ENCODE data around the gene TIMP2. TPM values are rescaled to one million over a fixed set of nuclear protein-coding genes. Genes with fewer than 3 reads are reported as not detected.
A peak's percentile ranks its signal among the peaks of the same experiment; 100 is the strongest.

TIMP2 gene
- total and polyA plus RNA-seq, 2 of the 4 experiments (the other 2 are of a cell fraction) = 43.9 to 416 TPM

DNA sequence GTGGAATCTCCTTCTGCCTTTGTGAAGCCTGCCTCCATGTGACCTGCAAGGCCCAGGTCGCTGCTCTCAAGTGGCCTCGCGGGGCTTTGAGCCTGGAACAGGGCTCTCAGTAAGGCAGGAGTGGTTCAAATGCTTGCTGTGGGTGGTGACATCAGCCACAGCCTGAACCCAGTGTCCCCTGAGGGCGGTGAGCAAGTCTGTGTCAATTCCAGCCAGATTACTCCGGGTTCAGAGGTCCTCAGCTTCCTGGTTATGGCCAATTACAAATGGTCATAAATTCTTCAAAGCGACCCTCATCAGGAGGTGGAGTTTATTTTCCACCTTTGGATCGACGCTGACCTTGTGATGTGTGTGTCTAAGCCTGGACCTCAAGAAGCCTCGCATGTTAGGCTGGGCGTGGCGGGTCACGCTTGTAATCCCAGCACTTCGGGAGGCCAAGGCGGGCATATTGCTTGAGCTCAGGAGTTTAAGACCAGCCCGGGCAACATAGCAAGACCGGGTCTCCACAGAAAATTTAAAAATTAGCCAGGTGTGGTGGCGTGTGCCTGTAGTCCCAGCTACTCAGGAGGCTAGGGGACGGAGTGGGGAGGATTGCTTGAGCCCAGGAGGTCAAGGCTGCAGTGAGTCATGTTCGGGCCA lies 37.3 kb upstream of the TIMP2 start:
- CTCF ChIA-PET = no interaction called here
- ATAC-seq (ENCODE audit: low read depth) = peak; percentile 22; the same call in 1 of the 2 replicates
- TF ChIP-seq MXI1 (IDR thresholded peaks at IDR 0.05; ENCODE audit: borderline replicate concordance, low read depth, low read length) = no peak
- TF ChIP-seq, protein P1, sequence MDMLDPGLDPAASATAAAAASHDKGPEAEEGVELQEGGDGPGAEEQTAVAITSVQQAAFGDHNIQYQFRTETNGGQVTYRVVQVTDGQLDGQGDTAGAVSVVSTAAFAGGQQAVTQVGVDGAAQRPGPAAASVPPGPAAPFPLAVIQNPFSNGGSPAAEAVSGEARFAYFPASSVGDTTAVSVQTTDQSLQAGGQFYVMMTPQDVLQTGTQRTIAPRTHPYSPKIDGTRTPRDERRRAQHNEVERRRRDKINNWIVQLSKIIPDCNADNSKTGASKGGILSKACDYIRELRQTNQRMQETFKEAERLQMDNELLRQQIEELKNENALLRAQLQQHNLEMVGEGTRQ (IDR thresholded peaks at IDR 0.05; ENCODE audit: low read depth, low read length) = no peak
- TF ChIP-seq CHD1 (IDR thresholded peaks at IDR 0.05; ENCODE audit: low read depth, low read length) = no peak
- TF ChIP-seq BHLHE40 (IDR thresholded peaks at IDR 0.05; ENCODE audit: low read depth, low read length) = no peak
- no peak for TF ChIP-seq MAFK (IDR thresholded peaks at IDR 0.05; ENCODE audit: low read depth, low read length)
- no peak for TF ChIP-seq CEBPB (IDR thresholded peaks at IDR 0.05; ENCODE audit: low read depth, low read length)
- TF ChIP-seq CTCF (conservative IDR thresholded peaks at IDR 0.05; ENCODE audit: low read depth, low read length) = no peak
- no peak for TF ChIP-seq RAD21 (IDR thresholded peaks at IDR 0.05; ENCODE audit: low read length)
- TF ChIP-seq SMC3 (IDR thresholded peaks at IDR 0.05; ENCODE audit: low read depth, low read length) = no peak
- no peak for TF ChIP-seq NFE2L2 (IDR thresholded peaks at IDR 0.05; ENCODE audit: low read depth, low read length)
- no peak for TF ChIP-seq RCOR1 (IDR thresholded peaks at IDR 0.05; ENCODE audit: insufficient replicate concordance, low read length)
- TF ChIP-seq RFX5 (IDR thresholded peaks at IDR 0.05; ENCODE audit: low read depth, low read length) = no peak
- no peak for TF ChIP-seq FOS (IDR thresholded peaks at IDR 0.05; ENCODE audit: low read depth, low read length)
- TF ChIP-seq, protein P2, sequence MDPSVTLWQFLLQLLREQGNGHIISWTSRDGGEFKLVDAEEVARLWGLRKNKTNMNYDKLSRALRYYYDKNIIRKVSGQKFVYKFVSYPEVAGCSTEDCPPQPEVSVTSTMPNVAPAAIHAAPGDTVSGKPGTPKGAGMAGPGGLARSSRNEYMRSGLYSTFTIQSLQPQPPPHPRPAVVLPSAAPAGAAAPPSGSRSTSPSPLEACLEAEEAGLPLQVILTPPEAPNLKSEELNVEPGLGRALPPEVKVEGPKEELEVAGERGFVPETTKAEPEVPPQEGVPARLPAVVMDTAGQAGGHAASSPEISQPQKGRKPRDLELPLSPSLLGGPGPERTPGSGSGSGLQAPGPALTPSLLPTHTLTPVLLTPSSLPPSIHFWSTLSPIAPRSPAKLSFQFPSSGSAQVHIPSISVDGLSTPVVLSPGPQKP (IDR thresholded peaks at IDR 0.05; ENCODE audit: borderline replicate concordance, low read depth, low read length) = no peak
- TF ChIP-seq MAZ (IDR thresholded peaks at IDR 0.05; ENCODE audit: borderline replicate concordance, low read depth, low read length) = no peak

More for the DNA sequence above, 37.3 kb upstream of the TIMP2 start:
- Histone ChIP-seq H4K20me1 (ENCODE audit: insufficient read depth, low read length) (no peaks in the 10 kb centered on the region), H2BK15ac (ENCODE audit: low read depth, low read length) (no peak overlapping the region; the same call in 2 of the 3 replicates), H2BK120ac (ENCODE audit: low read depth, low read length) (no peak overlapping the region), H3K27ac (ENCODE audit: insufficient read depth, low read length) (no peak overlapping the region), H3K4me3 (ENCODE audit: insufficient read depth, low read depth, low read length) (no peak overlapping the region), H2BK20ac (ENCODE audit: low read depth, low read length) (no peak overlapping the region), H2AK9ac (replicated peaks; ENCODE audit: low read depth, low read length, poor library complexity) (peak overlapping the region; percentile 5), H4K8ac (ENCODE audit: low read depth in 2 of 2, low read length in 2 of 2) (peak overlapping the region in 1 of 2 experiments; percentile 25; a peak in 1 of 4 replicates), H3K4ac (ENCODE audit: low read depth, low read length) (no peak overlapping the region), H3K56ac (ENCODE audit: extremely low read depth, insufficient read depth, low read length) (no peak overlapping the region), H3K18ac (ENCODE audit: low read depth, low read length) (no peak overlapping the region), H3K9me1 (ENCODE audit: insufficient read depth, low read length) (no peaks in the 10 kb centered on the region), H3K27me3 (ENCODE audit: control insufficient read depth, insufficient read depth, low read length) (no peaks in the 10 kb centered on the region), H3K9ac (ENCODE audit: low read depth, low read length) (no peak overlapping the region), H3K79me1 (ENCODE audit: low read depth in 1 of 2, low read length in 2 of 2) (no peaks in the 10 kb centered on the region; a peak in 1 of 4 replicates), H2AK5ac (ENCODE audit: low read depth, low read length) (peak overlapping the region; percentile 60; the same call in 1 of the 2 replicates), H3K4me1 (ENCODE audit: control insufficient read depth, insufficient read depth, low read length) (peaks cover 7% of the 10 kb centered on the region), H4K91ac (ENCODE audit: insufficient read depth, low read depth, low read length) (no peak overlapping the region), H3K4me2 (ENCODE audit: low read depth, low read length) (no peak overlapping the region), H3K36me3 (ENCODE audit: control insufficient read depth, insufficient read depth, low read length) (peaks cover 4% of the 10 kb centered on the region; the same call in 1 of the 2 replicates), H4K5ac (ENCODE audit: low read depth, low read length) (no peak overlapping the region), H2BK5ac (ENCODE audit: low read depth, low read length, poor library complexity, severe bottlenecking) (no peak overlapping the region), H3K14ac (replicated peaks; ENCODE audit: low read depth, low read length) (peak overlapping the region; percentile 62; the same call in 1 of the 2 replicates), H2AFZ (replicated peaks; ENCODE audit: low read length, poor library complexity) (peak overlapping the region; percentile 26), H3K23ac (ENCODE audit: low read depth, low read length) (no peak overlapping the region), H3K9me3 (ENCODE audit: control insufficient read depth, insufficient read depth, low read length) (no peaks in the 10 kb centered on the region)
- peak; percentile 24 for DNase-seq
- dilution Hi-C loops (cut with HindIII; ENCODE audit: low sequenced_read_pairs, unreplicated experiment) (no loop called here), in situ Hi-C loops (cut with MboI; ENCODE audit: low sequenced_read_pairs) (loop anchor here (25.0 kb wide), 1 partner anchor 475 kb away; no protein-coding TSS in a partner anchor), intact Hi-C loops (cut with micrococcal nuclease) (no loop called here)
- whole genome bisulfite sequencing, 2 experiments (ENCODE audit: extremely low coverage in 2 of 2, insufficient read length in 1 of 2) = 88% methylated on average over 8 of the region's 19 CpGs; no CpG with 5 or more reads in 1 of the 2 experiments
- no TSS peak for BruUV-seq (replicated peaks)
- POLR2A ChIA-PET (ENCODE audit: unreplicated experiment) = no interaction called here
